Right lobe of liver (tissue), 4 donors: Measurements from ENCODE around the gene SEPTIN3.

Experiments
- POLR2A ChIP-seq: fragments of 450-650 bp; IDR thresholded peaks from one replicate; pipeline ENCODE4 v1.6.1; 2017; ENCODE audit warnings: antibody characterized with exemption, mild to moderate bottlenecking
- TF ChIP-seq, protein P1 (sequence below), 4 donors: fragments of 200-600 bp in 3 of 4; fragments of 450-650 bp in 1 of 4; IDR thresholded peaks; one replicate each; pipeline versions ENCODE4 v1.5.1 to v1.8.0; 2016 to 2022; ENCODE audit warnings: antibody characterized with exemption in 4 of 4, mild to moderate bottlenecking in 2 of 4
- donor health status: DM: no; HTN: no; CAD: no.
- donor health status: DM: no; HTN: no; CAD: no.
- donor health status: DM: no; HTN: yes; CAD: no.

DNA sequence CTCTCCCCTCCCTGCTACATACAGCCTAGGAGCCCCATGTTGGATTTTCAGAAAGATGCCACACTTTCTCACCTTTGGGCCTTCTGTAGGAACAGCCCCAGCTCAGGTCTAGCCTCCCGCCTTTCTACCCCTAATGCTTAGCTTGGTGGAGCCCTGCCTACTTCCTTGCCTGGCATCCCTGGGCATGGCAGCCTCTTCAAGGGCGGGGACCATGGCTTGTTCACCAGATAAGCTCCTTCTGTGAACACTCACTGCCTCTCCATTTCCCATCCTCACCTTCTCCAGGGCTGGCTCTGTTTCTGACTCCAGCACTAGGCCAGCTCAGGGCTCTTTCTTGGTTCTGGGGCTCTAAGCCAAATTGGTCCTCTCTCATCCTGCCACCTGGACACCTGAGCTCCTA, 1.4 kb downstream of the SEPTIN3 start:
- no peak for TF ChIP-seq POLR2A
- TF ChIP-seq, protein P1, sequence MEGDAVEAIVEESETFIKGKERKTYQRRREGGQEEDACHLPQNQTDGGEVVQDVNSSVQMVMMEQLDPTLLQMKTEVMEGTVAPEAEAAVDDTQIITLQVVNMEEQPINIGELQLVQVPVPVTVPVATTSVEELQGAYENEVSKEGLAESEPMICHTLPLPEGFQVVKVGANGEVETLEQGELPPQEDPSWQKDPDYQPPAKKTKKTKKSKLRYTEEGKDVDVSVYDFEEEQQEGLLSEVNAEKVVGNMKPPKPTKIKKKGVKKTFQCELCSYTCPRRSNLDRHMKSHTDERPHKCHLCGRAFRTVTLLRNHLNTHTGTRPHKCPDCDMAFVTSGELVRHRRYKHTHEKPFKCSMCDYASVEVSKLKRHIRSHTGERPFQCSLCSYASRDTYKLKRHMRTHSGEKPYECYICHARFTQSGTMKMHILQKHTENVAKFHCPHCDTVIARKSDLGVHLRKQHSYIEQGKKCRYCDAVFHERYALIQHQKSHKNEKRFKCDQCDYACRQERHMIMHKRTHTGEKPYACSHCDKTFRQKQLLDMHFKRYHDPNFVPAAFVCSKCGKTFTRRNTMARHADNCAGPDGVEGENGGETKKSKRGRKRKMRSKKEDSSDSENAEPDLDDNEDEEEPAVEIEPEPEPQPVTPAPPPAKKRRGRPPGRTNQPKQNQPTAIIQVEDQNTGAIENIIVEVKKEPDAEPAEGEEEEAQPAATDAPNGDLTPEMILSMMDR (IDR thresholded peaks at IDR 0.05), result no peak
